ENCODE results near the gene NABP1.

Gene NABP1

GRCh38 chr2:191705084-191705483, 27.1 kb downstream of the NABP1 start:
- Histone ChIP-seq H3K4me1 (ENCODE audit: control insufficient read depth, insufficient read depth, low read length) (no peaks in the 10 kb centered on the region), H3K9me3 (ENCODE audit: control insufficient read depth, low read length) (no peaks in the 10 kb centered on the region), H3K36me3 (ENCODE audit: control insufficient read depth, insufficient read depth, low read length) (no peaks in the 10 kb centered on the region), H3K27me3 (ENCODE audit: control insufficient read depth, insufficient read depth, low read length, poor library complexity, severe bottlenecking) (no peaks in the 10 kb centered on the region), H3K27ac (ENCODE audit: insufficient read depth, low read depth, low read length, poor library complexity, severe bottlenecking) (no peak overlapping the region), H3K4me3 (ENCODE audit: insufficient read depth, low read depth, low read length) (no peak overlapping the region)
- 91 to 94% methylated on average over 4 of the region's 4 CpGs for WGBS, 2 experiments

GRCh38 chr2:191705701-191706100, 27.8 kb downstream of the NABP1 start:
- Histone ChIP-seq H3K27ac (ENCODE audit: insufficient read depth, low read depth, low read length, poor library complexity, severe bottlenecking) (no peak overlapping the region), H3K9me3 (ENCODE audit: control insufficient read depth, low read length) (no peaks in the 10 kb centered on the region), H3K36me3 (ENCODE audit: control insufficient read depth, insufficient read depth, low read length) (no peaks in the 10 kb centered on the region), H3K4me1 (ENCODE audit: control insufficient read depth, insufficient read depth, low read length) (no peaks in the 10 kb centered on the region), H3K27me3 (ENCODE audit: control insufficient read depth, insufficient read depth, low read length, poor library complexity, severe bottlenecking) (no peaks in the 10 kb centered on the region), H3K4me3 (ENCODE audit: insufficient read depth, low read depth, low read length) (no peak overlapping the region)
- WGBS, 2 experiments, result 90% methylated on average over 1 of the region's 1 CpG; no CpG with 5 or more reads in 1 of the 2 experiments

- 77 to 83% methylated on average over 2 of the region's 2 CpGs for WGBS, 2 experiments
- H3K4me1 ChIP-seq (ENCODE audit: control insufficient read depth, insufficient read depth, low read length), result no peaks in the 10 kb centered on the region
- no peaks in the 10 kb centered on the region for H3K9me3 ChIP-seq (ENCODE audit: control insufficient read depth, low read length)
- no peak overlapping the region for H3K27ac ChIP-seq (ENCODE audit: insufficient read depth, low read depth, low read length, poor library complexity, severe bottlenecking)
- H3K36me3 ChIP-seq (ENCODE audit: control insufficient read depth, insufficient read depth, low read length), result no peaks in the 10 kb centered on the region
- no peak overlapping the region for H3K4me3 ChIP-seq (ENCODE audit: insufficient read depth, low read depth, low read length)
- H3K27me3 ChIP-seq (ENCODE audit: control insufficient read depth, insufficient read depth, low read length, poor library complexity, severe bottlenecking), result no peaks in the 10 kb centered on the region
Observed at GRCh38 chr2:191706791-191707190, 28.9 kb downstream of the NABP1 start.

GRCh38 chr2:191707542-191707941, 29.6 kb downstream of the NABP1 start:
- Histone ChIP-seq H3K4me3 (ENCODE audit: insufficient read depth, low read depth, low read length) (no peak overlapping the region), H3K27ac (ENCODE audit: insufficient read depth, low read depth, low read length, poor library complexity, severe bottlenecking) (no peak overlapping the region), H3K36me3 (ENCODE audit: control insufficient read depth, insufficient read depth, low read length) (no peaks in the 10 kb centered on the region), H3K4me1 (ENCODE audit: control insufficient read depth, insufficient read depth, low read length) (no peaks in the 10 kb centered on the region), H3K9me3 (ENCODE audit: control insufficient read depth, low read length) (no peaks in the 10 kb centered on the region), H3K27me3 (ENCODE audit: control insufficient read depth, insufficient read depth, low read length, poor library complexity, severe bottlenecking) (no peaks in the 10 kb centered on the region)
- WGBS, 2 experiments, result 80 to 95% methylated on average over 2 of the region's 2 CpGs

- H3K9me3 ChIP-seq (ENCODE audit: control insufficient read depth, low read length), result no peaks in the 10 kb centered on the region
- H3K27ac ChIP-seq (ENCODE audit: insufficient read depth, low read depth, low read length, poor library complexity, severe bottlenecking), result no peak overlapping the region
- no peak overlapping the region for H3K4me3 ChIP-seq (ENCODE audit: insufficient read depth, low read depth, low read length)
- WGBS, 2 experiments, result 95 to 100% methylated on average over 1 of the region's 1 CpG
- no peaks in the 10 kb centered on the region for H3K36me3 ChIP-seq (ENCODE audit: control insufficient read depth, insufficient read depth, low read length)
- H3K27me3 ChIP-seq (ENCODE audit: control insufficient read depth, insufficient read depth, low read length, poor library complexity, severe bottlenecking), result no peaks in the 10 kb centered on the region
- no peaks in the 10 kb centered on the region for H3K4me1 ChIP-seq (ENCODE audit: control insufficient read depth, insufficient read depth, low read length)
Observed at GRCh38 chr2:191710411-191710900, 32.5 kb downstream of the NABP1 start.

GRCh38 chr2:191711621-191712020, 33.7 kb downstream of the NABP1 start:
- H3K4me3 ChIP-seq (ENCODE audit: insufficient read depth, low read depth, low read length), result no peak overlapping the region
- no peaks in the 10 kb centered on the region for H3K27me3 ChIP-seq (ENCODE audit: control insufficient read depth, insufficient read depth, low read length, poor library complexity, severe bottlenecking)
- WGBS, 2 experiments, result 90 to 99% methylated on average over 2 of the region's 2 CpGs
- no peaks in the 10 kb centered on the region for H3K9me3 ChIP-seq (ENCODE audit: control insufficient read depth, low read length)
- H3K4me1 ChIP-seq (ENCODE audit: control insufficient read depth, insufficient read depth, low read length), result no peaks in the 10 kb centered on the region
- H3K36me3 ChIP-seq (ENCODE audit: control insufficient read depth, insufficient read depth, low read length), result no peaks in the 10 kb centered on the region
- no peak overlapping the region for H3K27ac ChIP-seq (ENCODE audit: insufficient read depth, low read depth, low read length, poor library complexity, severe bottlenecking)

- Histone ChIP-seq H3K27ac (ENCODE audit: insufficient read depth, low read depth, low read length, poor library complexity, severe bottlenecking) (no peak overlapping the region), H3K4me3 (ENCODE audit: insufficient read depth, low read depth, low read length) (no peak overlapping the region), H3K4me1 (ENCODE audit: control insufficient read depth, insufficient read depth, low read length) (no peaks in the 10 kb centered on the region), H3K9me3 (ENCODE audit: control insufficient read depth, low read length) (no peaks in the 10 kb centered on the region), H3K36me3 (ENCODE audit: control insufficient read depth, insufficient read depth, low read length) (no peaks in the 10 kb centered on the region), H3K27me3 (ENCODE audit: control insufficient read depth, insufficient read depth, low read length, poor library complexity, severe bottlenecking) (no peaks in the 10 kb centered on the region)
- WGBS, 2 experiments, result 88 to 97% methylated on average over 1 of the region's 1 CpG
Observed at GRCh38 chr2:191713837-191714236, 35.9 kb downstream of the NABP1 start.

- Histone ChIP-seq H3K36me3 (ENCODE audit: control insufficient read depth, insufficient read depth, low read length) (no peaks in the 10 kb centered on the region), H3K4me1 (ENCODE audit: control insufficient read depth, insufficient read depth, low read length) (no peaks in the 10 kb centered on the region), H3K27me3 (ENCODE audit: control insufficient read depth, insufficient read depth, low read length, poor library complexity, severe bottlenecking) (no peaks in the 10 kb centered on the region), H3K9me3 (ENCODE audit: control insufficient read depth, low read length) (no peaks in the 10 kb centered on the region), H3K4me3 (ENCODE audit: insufficient read depth, low read depth, low read length) (no peak overlapping the region), H3K27ac (ENCODE audit: insufficient read depth, low read depth, low read length, poor library complexity, severe bottlenecking) (no peak overlapping the region)
- 91% methylated on average over 4 of the region's 4 CpGs for WGBS, 2 experiments
Observed at GRCh38 chr2:191714925-191715324, 37.0 kb downstream of the NABP1 start.

GRCh38 chr2:191715471-191715870, 37.5 kb downstream of the NABP1 start:
- WGBS, 2 experiments, result 92 to 97% methylated on average over 2 of the region's 2 CpGs
- Histone ChIP-seq H3K36me3 (ENCODE audit: control insufficient read depth, insufficient read depth, low read length) (no peaks in the 10 kb centered on the region), H3K27ac (ENCODE audit: insufficient read depth, low read depth, low read length, poor library complexity, severe bottlenecking) (no peak overlapping the region), H3K4me3 (ENCODE audit: insufficient read depth, low read depth, low read length) (no peak overlapping the region), H3K27me3 (ENCODE audit: control insufficient read depth, insufficient read depth, low read length, poor library complexity, severe bottlenecking) (no peaks in the 10 kb centered on the region), H3K9me3 (ENCODE audit: control insufficient read depth, low read length) (no peaks in the 10 kb centered on the region), H3K4me1 (ENCODE audit: control insufficient read depth, insufficient read depth, low read length) (no peaks in the 10 kb centered on the region)

- Histone ChIP-seq H3K27me3 (ENCODE audit: control insufficient read depth, insufficient read depth, low read length, poor library complexity, severe bottlenecking) (no peaks in the 10 kb centered on the region), H3K4me3 (ENCODE audit: insufficient read depth, low read depth, low read length) (no peak overlapping the region), H3K27ac (ENCODE audit: insufficient read depth, low read depth, low read length, poor library complexity, severe bottlenecking) (no peak overlapping the region), H3K36me3 (ENCODE audit: control insufficient read depth, insufficient read depth, low read length) (no peaks in the 10 kb centered on the region), H3K9me3 (ENCODE audit: control insufficient read depth, low read length) (no peaks in the 10 kb centered on the region), H3K4me1 (ENCODE audit: control insufficient read depth, insufficient read depth, low read length) (no peaks in the 10 kb centered on the region)
- WGBS, 2 experiments, result 83 to 95% methylated on average over 2 of the region's 2 CpGs
Observed at GRCh38 chr2:191719261-191719660, 41.3 kb downstream of the NABP1 start.

GRCh38 chr2:191719938-191720337, 42.0 kb downstream of the NABP1 start:
- WGBS, 2 experiments, result 95% methylated on average over 12 to 13 of the region's 13 CpGs
- H3K27me3 ChIP-seq (ENCODE audit: control insufficient read depth, insufficient read depth, low read length, poor library complexity, severe bottlenecking), result no peaks in the 10 kb centered on the region
- H3K9me3 ChIP-seq (ENCODE audit: control insufficient read depth, low read length), result no peaks in the 10 kb centered on the region
- no peaks in the 10 kb centered on the region for H3K4me1 ChIP-seq (ENCODE audit: control insufficient read depth, insufficient read depth, low read length)
- H3K27ac ChIP-seq (ENCODE audit: insufficient read depth, low read depth, low read length, poor library complexity, severe bottlenecking), result no peak overlapping the region
- H3K4me3 ChIP-seq (ENCODE audit: insufficient read depth, low read depth, low read length), result no peak overlapping the region
- H3K36me3 ChIP-seq (ENCODE audit: control insufficient read depth, insufficient read depth, low read length), result no peaks in the 10 kb centered on the region

All from ectodermal cell (in vitro differentiated cells).